Mucosa of stomach (tissue), 1 donor: ENCODE results near the gene ZFP3.
"Not testable (repeated sequence)": the region's sequence is repeated elsewhere in the genome, so short reads cannot be mapped to it uniquely, and the experiment has no call there.

Experiments
- H3K27me3 ChIP-seq: one replicate; pipeline ENCODE4 v1.7.0; 2013; ENCODE audit warnings: mild to moderate bottlenecking, low read length; ENCODE audit not compliant: control insufficient read depth, insufficient read depth
- H3K36me3 ChIP-seq: one replicate; pipeline ENCODE4 v1.7.0; 2013; ENCODE audit warnings: low read length; ENCODE audit not compliant: control insufficient read depth, insufficient read depth
- H3K4me1 ChIP-seq: one replicate; pipeline ENCODE4 v1.7.0; 2013; ENCODE audit warnings: mild to moderate bottlenecking, low read length; ENCODE audit not compliant: control insufficient read depth, insufficient read depth
- H3K4me3 ChIP-seq: one replicate; pipeline ENCODE4 v1.7.0; 2013; ENCODE audit warnings: low read length
- H3K9ac ChIP-seq: one replicate; pipeline ENCODE4 v1.7.0; 2013; ENCODE audit warnings: mild to moderate bottlenecking, low read length, moderate library complexity
- H3K9me3 ChIP-seq: one replicate; pipeline ENCODE4 v1.7.0; 2013; ENCODE audit warnings: mild to moderate bottlenecking, low read length, moderate library complexity; ENCODE audit not compliant: control insufficient read depth
- donor health status: Pancreatic carcinoma.

Gene ZFP3

GRCh38 chr17:5129770-5130169 is 51.5 kb downstream of the ZFP3 start:
- not testable (repeated sequence) for H3K9me3 ChIP-seq, H3K4me3 ChIP-seq, H3K36me3 ChIP-seq, H3K4me1 ChIP-seq, H3K9ac ChIP-seq, H3K27me3 ChIP-seq

- not testable (repeated sequence) for H3K4me3 ChIP-seq, H3K36me3 ChIP-seq, H3K4me1 ChIP-seq, H3K27me3 ChIP-seq, H3K9me3 ChIP-seq, H3K9ac ChIP-seq
Observed at GRCh38 chr17:5130261-5130660, 52.0 kb downstream of the ZFP3 start.

GRCh38 chr17:5130687-5131086 is 52.4 kb downstream of the ZFP3 start:
- not testable (repeated sequence) for H3K36me3 ChIP-seq, H3K9ac ChIP-seq

GRCh38 chr17:5131146-5131715 is 53.0 kb downstream of the ZFP3 start:
- Histone ChIP-seq H3K9me3 (no peaks in the 10 kb centered on the region), H3K4me3 (no peak overlapping the region), H3K36me3 (no peaks in the 10 kb centered on the region), H3K9ac (no peak overlapping the region), H3K4me1 (no peaks in the 10 kb centered on the region), H3K27me3 (no peaks in the 10 kb centered on the region)

More at GRCh38 chr17:5130687-5131086, 52.4 kb downstream of the ZFP3 start:
- H3K27me3 ChIP-seq, H3K4me3 ChIP-seq, H3K9me3 ChIP-seq, H3K4me1 ChIP-seq: not testable (repeated sequence)

DNA sequence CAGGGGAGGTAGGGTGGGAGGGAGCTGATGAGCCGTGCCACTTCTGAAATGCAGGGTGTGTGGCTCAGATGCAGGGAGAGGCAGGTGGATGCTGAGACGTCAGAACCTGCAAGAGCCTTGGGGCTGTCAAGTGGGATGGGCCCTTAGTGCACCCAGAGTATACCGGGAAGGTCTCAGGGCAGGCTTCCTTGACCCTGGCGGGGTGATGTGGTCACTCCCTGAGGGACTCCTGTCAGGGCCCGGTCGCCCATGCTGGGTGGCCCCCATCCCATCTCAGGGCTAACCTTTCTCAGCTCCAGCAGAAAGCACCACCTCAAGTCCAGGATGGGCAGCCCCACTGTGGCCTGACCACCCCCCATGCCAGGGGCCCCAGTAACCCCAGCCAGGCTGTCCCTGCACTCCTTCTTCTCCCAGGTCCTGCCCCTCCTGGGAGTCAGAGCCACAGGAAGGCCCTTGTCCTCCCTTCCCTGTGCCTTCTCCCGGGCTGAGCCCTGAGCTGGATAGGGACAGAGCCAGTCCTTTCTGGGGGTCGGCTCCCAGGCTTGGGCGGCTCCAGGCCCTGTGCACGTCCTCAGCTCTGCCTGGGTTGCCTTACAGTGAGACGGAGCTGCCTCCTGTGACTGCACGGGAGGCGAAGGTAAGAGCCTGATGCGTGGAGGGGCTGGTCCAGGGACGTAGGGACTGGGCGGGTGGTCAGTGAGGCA is 53.7 kb downstream of the ZFP3 start:
- H3K36me3 ChIP-seq, result not testable (repeated sequence)

GRCh38 chr17:5132503-5133225 is 54.4 kb downstream of the ZFP3 start:
- H3K27me3 ChIP-seq, H3K4me1 ChIP-seq, H3K9ac ChIP-seq, H3K36me3 ChIP-seq, H3K9me3 ChIP-seq, H3K4me3 ChIP-seq: not testable (repeated sequence)

More for the DNA sequence above, 53.7 kb downstream of the ZFP3 start:
- not testable (repeated sequence) for H3K9me3 ChIP-seq, H3K9ac ChIP-seq, H3K4me3 ChIP-seq, H3K4me1 ChIP-seq, H3K27me3 ChIP-seq

GRCh38 chr17:5133311-5133710 is 55.0 kb downstream of the ZFP3 start:
- no peaks in the 10 kb centered on the region for H3K36me3 ChIP-seq
- H3K4me3 ChIP-seq, result no peak overlapping the region
- no peaks in the 10 kb centered on the region for H3K9me3 ChIP-seq
- H3K9ac ChIP-seq, result no peak overlapping the region
- H3K4me1 ChIP-seq, result no peaks in the 10 kb centered on the region
- H3K27me3 ChIP-seq, result no peaks in the 10 kb centered on the region

- H3K9ac ChIP-seq, H3K9me3 ChIP-seq, H3K4me3 ChIP-seq, H3K27me3 ChIP-seq, H3K36me3 ChIP-seq, H3K4me1 ChIP-seq: not testable (repeated sequence)
Observed at GRCh38 chr17:5133961-5134360, 55.7 kb downstream of the ZFP3 start.

GRCh38 chr17:5134571-5134970 is 56.3 kb downstream of the ZFP3 start:
- not testable (repeated sequence) for H3K4me3 ChIP-seq, H3K4me1 ChIP-seq, H3K36me3 ChIP-seq, H3K27me3 ChIP-seq, H3K9ac ChIP-seq, H3K9me3 ChIP-seq

GRCh38 chr17:5135131-5135712 is 57.0 kb downstream of the ZFP3 start:
- not testable (repeated sequence) for H3K9me3 ChIP-seq, H3K36me3 ChIP-seq, H3K4me1 ChIP-seq, H3K9ac ChIP-seq, H3K27me3 ChIP-seq, H3K4me3 ChIP-seq

DNA sequence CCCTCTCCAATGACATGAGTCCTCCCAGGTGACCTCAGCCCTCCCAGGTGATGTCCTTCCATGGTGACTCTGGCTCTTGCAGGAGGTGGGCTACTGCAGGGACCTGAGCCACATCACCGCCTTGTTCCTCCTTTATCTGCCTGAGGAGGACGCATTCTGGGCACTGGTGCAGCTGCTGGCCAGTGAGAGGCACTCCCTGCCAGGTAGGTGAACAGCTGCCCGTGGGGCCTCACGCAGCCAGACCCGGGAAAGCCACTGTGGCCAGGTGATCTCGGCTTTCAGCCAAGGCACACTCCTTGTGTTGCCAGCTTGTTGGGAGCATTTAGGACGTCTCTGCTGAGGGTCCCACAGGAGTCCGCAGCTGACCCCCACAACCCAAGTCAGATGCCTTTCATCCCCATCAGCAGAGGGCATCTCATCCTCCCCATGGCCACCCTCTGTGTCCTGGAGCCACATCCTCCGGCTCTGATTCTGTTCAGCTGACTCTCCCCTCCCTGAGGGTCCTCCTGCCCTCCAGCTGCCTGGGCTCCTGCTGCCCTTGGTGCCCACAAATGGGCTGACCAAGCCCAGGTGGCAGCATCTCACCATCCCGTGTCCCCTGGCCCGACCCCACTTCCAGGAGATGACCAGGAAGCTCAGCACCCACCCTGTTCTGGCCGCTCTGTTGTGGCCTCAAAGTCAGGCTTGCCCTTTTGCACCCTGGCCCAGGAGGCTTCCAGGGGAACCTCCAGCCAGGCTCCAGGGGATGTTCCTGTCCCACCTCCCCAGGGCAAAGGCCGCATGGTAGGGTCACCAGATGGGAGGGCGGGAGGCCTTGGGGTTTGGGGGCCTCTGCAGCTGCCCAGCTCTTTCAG is 57.7 kb downstream of the ZFP3 start:
- no peak overlapping the region for H3K9ac ChIP-seq
- H3K4me1 ChIP-seq, result no peaks in the 10 kb centered on the region
- H3K27me3 ChIP-seq, result no peaks in the 10 kb centered on the region
- no peak overlapping the region for H3K4me3 ChIP-seq
- H3K36me3 ChIP-seq, result no peaks in the 10 kb centered on the region
- H3K9me3 ChIP-seq, result no peaks in the 10 kb centered on the region
